NOMO-1 treated with dmso at 0.1 percent for 144 hours (cell line): Measurements from ENCODE around the gene GRIK3.

Source experiments
- DNase-seq: peaks from one replicate; lab custom pipeline; 2025; ENCODE audit not compliant: unreplicated experiment; lab: John Stamatoyannopoulos, UW

GRIK3 gene

DNA sequence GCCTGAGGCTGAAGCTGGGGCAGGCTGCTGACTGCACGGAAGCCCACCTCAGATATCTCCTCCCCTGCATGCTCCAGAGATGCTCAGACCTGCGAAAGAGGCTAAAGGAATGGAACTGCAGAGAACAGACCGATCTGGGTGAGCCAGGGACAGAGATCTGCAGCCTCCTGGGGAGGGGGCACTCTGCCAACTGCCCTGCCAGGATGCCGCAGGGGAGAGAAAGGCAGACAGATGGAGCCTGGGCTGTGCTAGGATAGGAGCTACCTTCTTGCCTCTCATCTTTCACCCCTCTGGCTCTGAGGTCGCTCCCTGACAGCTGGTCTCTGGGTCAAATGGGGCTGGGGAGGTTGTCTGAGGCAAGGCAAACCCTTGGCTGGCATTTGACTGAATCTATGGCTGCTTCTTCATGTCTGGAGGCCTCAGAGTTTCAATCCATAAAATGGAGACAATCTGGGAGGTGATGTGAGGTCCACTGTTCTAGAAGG is 238.2 kb downstream of the GRIK3 start:
- no peak for DNase-seq

DNA sequence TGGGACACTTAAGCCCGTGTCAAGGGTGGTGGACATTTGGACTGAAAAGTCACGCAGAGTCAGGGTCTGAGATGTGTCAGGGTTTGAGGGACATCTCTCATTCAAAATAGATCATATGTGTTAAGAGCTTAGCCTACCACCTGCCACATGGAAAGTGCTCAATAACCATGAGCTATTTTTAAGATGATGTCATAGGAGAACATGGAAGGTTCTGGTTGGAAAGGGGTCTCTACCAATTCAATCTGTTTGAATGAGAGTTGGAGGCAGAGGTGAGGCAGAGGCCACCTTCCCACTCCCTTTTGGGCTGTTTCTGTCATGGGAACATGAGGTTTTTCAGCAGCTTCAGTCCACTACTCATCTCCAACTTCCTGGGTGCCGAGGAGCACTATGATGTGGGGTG is 239.9 kb downstream of the GRIK3 start:
- no peak for DNase-seq

- no peak for DNase-seq
Observed at GRCh38 chr1:36793452-36793851, 240.9 kb downstream of the GRIK3 start.

- DNase-seq, result no peak
Observed at GRCh38 chr1:36792292-36792691, 242.0 kb downstream of the GRIK3 start.

GRCh38 chr1:36790191-36790590 is 244.1 kb downstream of the GRIK3 start:
- DNase-seq, result no peak

GRCh38 chr1:36789535-36789934 is 244.8 kb downstream of the GRIK3 start:
- no peak for DNase-seq

DNA sequence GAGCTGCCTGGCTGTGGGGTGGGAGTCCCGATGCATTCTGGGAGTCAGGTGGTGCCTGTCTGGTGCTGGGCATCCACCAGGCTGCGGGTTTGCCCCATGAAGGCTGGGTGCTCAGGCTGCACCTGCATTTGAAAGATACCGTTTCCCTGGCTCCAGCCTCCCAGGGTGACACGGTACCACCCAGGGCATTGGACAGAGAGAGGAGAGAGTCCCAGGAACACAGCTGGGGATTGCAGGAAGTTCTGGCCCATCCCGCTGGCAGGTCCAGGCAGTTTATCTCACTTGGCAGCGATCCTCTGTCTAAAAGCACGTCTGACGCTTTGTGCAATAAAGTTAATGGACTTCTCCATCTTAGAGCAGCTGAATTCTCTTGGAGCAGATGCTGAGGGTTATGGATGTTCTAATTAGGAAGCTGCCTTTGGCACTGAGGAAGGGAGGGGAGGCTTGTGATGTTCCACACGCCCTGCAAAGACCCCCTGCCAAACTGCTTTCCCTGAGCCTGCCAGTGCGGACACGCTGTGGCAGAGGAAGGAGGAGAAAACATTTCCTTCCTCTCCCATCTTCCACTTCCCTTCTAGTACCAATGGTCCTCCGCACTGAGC is 246.9 kb downstream of the GRIK3 start:
- no peak for DNase-seq

DNA sequence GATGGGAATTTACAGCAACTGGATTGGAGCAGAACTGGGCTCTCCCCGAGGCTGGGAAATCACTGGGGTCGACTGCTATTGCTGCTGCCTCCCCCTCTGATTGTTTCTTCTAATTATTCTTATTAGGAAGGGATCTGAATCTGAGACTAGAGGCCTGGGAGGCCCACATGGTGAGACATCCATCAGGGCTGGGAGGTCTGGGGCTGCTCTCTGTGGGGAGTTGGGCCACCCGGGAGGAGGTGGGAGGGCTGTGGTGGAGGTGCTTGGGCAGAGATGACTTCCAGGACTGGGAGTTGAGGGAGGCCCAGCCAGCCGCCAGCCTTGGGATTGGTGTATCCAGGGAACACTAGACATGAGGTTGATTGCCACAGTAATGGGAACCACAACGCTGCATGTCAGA is 247.9 kb downstream of the GRIK3 start:
- no peak for DNase-seq

DNA sequence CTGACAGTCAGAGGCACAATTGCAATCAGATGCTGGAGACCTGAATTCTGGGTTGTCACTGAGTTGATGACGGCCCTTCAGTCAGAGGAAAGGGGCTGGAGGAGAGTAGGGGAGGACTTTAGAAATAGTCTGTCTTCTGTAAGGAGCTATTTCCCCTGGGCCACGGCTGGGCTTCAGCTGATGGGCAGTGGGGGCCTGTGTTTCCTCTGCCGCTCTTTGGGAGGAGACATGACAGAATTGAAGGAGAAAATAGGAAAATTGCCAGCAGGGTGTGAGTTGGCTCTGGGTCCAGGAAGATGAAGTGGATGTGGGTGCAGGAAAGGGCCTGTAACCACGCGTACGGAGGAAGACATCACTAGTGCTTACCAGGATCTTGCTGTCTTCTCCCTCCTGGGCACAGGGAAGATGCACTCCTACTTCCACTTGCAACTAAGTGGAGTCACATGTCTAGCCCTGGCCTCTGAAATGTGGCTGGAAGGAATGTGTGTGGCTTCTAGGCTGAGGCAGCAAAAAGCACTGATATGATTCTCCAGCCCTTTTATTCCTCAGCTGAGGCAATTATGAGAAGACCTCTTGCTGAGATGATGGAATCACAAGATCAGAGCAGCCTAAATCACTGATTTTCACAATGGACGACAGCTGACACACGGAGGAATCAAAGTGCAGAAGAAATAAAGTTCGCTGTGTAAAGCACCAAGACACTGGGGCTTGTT is 250.0 kb downstream of the GRIK3 start:
- DNase-seq, result no peak

DNA sequence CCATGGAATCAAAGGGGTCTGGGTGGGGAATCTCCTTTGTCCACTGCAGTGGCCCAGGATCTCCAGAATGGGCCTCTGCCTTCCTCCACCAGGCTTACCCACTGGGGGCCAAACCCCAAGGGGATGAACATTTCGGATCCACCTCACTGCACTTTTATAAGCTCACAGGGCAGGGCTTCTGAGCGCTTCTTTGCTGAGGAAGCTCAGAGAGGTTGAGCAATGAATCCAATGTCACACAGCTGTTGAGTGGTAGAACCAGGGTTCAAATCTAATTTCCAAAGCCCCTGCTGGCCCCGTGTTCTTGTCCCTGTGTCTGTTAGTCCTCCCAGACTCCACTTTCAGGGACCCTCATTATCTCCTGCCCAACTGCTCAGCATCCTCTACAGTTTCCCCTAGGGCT is 250.8 kb downstream of the GRIK3 start:
- DNase-seq, result no peak

GRCh38 chr1:36782785-36783184 is 251.5 kb downstream of the GRIK3 start:
- DNase-seq, result no peak

- no peak for DNase-seq
Observed at GRCh38 chr1:36782085-36782484, 252.2 kb downstream of the GRIK3 start.

DNA sequence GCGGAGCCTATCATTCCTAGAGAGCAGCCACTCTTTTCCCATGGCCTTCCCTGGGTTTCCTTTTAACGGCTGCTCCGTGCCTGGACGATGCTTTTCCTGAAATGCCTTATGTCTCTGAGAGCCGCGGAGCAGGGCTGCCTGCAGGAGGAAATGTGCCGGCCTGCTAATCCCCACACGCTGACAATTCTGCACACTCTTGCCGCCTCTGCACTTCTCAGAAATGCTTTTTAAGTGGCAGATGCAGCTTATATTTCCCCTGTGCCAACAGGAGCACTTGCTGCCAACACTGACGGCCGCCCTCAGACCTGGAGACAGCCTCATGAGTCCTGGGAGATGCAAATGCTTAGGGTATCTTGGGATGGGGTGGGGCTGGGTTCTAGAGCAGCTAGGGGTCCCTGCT is 253.2 kb downstream of the GRIK3 start:
- DNase-seq, result no peak

- DNase-seq, result no peak
Observed at GRCh38 chr1:36778740-36779139, 255.6 kb downstream of the GRIK3 start.

- no peak for DNase-seq
Observed at GRCh38 chr1:36776948-36777831, 257.1 kb downstream of the GRIK3 start.

GRCh38 chr1:36776256-36776655 is 258.1 kb downstream of the GRIK3 start:
- DNase-seq, result no peak

DNA sequence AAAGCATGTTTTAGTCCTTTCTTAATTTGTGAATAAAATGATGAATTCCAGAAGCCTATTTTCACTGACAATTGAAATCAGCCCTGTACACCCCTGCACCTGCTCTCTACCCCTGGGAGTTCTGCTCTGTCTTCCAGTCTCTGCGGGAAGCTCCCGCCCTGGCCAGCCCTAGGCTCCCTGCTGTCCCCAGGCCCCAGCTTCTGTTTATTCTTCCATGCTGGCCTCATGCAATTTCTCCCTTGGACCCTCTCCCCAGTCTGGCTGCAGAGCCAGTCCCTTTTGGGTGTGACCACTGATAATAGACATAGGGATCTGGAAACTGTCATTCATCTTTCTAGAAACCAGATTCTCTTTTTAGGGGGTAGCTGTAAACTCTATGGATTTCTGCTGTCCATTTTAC is 258.6 kb downstream of the GRIK3 start:
- no peak for DNase-seq

DNA sequence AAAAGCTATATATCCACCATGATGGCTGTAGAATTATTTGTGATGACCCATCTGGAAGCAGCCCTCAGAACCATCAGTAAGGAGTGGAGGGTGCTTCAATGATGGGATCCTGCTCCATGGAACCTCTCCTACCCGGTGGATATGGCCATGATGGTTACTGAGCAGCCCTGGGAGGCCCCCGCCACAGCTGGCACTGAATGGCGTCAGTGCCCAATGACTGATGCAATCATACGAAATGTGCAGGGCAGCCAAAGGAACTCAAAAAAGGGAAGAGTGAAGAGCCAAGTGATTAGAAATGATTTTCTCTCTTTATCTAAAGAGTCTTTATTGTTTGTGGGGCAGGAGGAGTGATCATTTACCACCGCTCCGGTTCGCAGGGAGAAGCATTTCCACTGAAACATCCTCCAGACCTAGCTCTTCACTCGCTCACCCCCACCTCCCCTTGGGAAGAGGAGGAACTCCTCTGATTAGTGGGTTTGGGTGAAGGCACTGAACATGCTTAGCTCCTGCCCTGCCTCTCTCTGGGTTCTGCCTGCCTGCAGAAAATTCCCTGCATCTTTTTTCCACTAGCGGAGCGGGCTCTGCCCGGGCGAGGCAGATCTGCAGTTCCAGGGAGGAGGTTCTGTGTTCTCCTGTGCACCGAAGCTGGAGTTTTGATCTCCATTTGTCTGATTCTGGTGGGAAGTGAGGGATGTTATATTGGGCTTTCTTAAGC is 260.3 kb downstream of the GRIK3 start:
- DNase-seq, result no peak

DNA sequence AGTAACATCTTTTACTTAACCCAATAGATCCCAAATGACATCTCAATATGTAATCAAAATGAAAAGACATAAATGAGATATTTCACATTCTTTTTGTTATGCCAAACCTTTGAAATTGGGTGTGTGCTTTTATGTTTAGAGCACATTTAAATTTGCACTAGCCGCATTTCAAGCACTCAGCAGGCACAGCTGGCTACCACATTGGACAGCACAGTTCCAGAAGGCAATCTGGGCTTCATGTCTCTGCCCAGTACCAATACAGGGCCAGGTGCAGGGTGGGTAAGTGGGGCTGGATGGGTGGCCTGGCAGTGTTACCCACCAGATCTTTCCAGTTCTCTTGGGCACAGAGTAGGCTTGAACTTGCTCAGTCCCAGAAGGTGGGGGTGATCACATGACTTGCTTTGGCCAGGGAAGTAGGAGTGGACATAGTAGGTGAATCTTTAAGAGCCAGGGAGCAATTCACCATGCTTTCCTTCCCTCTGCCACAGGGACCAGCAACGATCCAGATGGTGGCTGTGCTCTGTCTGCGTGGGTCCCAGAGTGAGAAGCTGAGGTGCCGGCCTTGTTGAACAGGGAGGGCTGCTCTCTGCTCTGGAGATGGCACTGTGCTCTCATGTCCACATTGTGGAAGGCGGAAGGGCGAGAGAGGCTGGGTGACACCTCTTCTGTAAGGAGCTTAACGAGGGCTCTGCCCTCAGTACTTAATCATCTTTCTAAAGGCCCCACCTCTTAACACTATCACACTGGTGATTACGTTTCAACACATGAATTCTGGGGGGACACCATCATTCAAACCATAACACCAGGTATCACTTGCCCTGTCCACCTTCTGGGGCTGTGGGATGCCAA is 261.4 kb downstream of the GRIK3 start:
- DNase-seq, result no peak

DNA sequence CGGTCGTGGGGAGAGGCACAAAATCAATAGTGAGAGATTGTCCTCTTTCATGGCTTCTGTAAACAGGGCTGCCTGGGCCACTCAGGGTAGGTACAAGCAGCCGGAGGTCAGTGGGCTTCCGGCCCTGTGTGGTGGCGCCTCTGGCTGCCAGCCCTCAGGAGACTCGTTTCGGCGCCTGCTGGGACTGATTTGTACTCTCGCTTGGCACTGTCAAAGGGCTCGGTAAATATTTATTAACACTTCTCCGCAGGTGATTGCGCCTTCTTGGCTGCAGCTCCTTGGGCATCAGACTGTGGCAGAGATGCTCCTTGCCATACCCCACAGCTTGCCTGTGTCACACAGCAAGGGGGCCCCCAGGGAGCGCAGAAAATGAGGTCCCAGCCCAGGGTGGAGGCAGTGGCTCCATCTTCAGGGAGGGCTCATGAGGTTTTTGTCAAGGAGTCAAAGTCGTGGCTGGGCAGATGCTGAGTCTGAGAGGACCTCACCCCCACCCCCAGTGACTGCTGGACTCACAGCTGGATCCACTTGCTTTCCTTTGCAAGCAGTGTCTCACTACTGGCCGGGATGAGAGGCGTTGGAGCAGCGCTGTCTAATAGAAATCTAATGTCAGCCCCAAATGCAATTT is 262.5 kb downstream of the GRIK3 start:
- no peak for DNase-seq
